OCI-LY7 (cell line): ENCODE results near the gene NQO2. TPM values are rescaled to one million over a fixed set of nuclear protein-coding genes. Genes with fewer than 3 reads are reported as not detected.

Experiments
- BruUV-seq: library from RNA; stranded (reverse); fragments of 400-500 nt; replicated peaks from 2 replicates; lab custom pipeline; 2021; lab: Mats Ljungman, UMichigan
- CTCF ChIA-PET: fragments of 300-600 bp; sonication (Branson Sonifier 250); formaldehyde crosslinking; loops from one replicate; lab custom pipeline; 2022; ENCODE audit warnings: antibody characterized with exemption; ENCODE audit not compliant: unreplicated experiment; lab: Charles Lee
- POLR2A ChIA-PET: fragments of 300-600 bp; sonication (Branson Sonifier 250); formaldehyde crosslinking; loops from one replicate; lab custom pipeline; 2022; ENCODE audit warnings: antibody characterized with exemption; lab: Charles Lee
- DNase-seq: peaks from one replicate; pipeline ENCODE4 v3.0.0-alpha.2; 2015; ENCODE audit warnings: low spot score
- H2AFZ ChIP-seq: fragments of 200-600 bp; sonication (generic), shearing (Covaris generic); 2 replicates; pipeline ENCODE4 v1.6.1; 2014; ENCODE audit warnings: mild to moderate bottlenecking, antibody characterized with exemption, low read length, moderate library complexity
- H3K27ac ChIP-seq: fragments of 200-600 bp; sonication (generic); 2 replicates; pipeline ENCODE4 v1.5.1; 2014; ENCODE audit warnings: mixed run types, low read depth, mild to moderate bottlenecking, moderate library complexity, low read length, inconsistent platforms; ENCODE audit not compliant: poor library complexity, severe bottlenecking
- H3K36me3 ChIP-seq: fragments of 200-600 bp; sonication (generic); 2 replicates; pipeline ENCODE4 v1.6.1; 2014; ENCODE audit warnings: mild to moderate bottlenecking, antibody characterized with exemption, low read length, moderate library complexity, mixed read lengths; ENCODE audit not compliant: insufficient read depth
- H3K4me1 ChIP-seq: fragments of 200-600 bp; sonication (generic); 2 replicates; pipeline ENCODE4 v1.5.1; 2014; ENCODE audit warnings: mild to moderate bottlenecking, low read length; ENCODE audit not compliant: insufficient read depth, poor library complexity, severe bottlenecking
- H3K4me2 ChIP-seq: fragments of 200-600 bp; sonication (generic); 2 replicates; pipeline ENCODE4 v1.6.1; 2014; ENCODE audit warnings: mild to moderate bottlenecking, low read length
- H3K4me3 ChIP-seq: fragments of 200-600 bp; sonication (generic); 2 replicates; pipeline ENCODE4 v1.5.1; 2014; ENCODE audit warnings: mild to moderate bottlenecking, low read depth, low read length; ENCODE audit not compliant: poor library complexity, severe bottlenecking
- H3K79me2 ChIP-seq: fragments of 200-600 bp; sonication (generic); 2 replicates; pipeline ENCODE4 v1.6.1; 2016; ENCODE audit warnings: low read depth, mild to moderate bottlenecking, low read length, moderate library complexity, mixed read lengths; ENCODE audit not compliant: insufficient read depth
- H3K9me2 ChIP-seq: fragments of 200-600 bp; sonication (generic); 2 replicates; pipeline ENCODE4 v1.6.1; 2016; ENCODE audit warnings: mild to moderate bottlenecking, low read length, mixed read lengths; ENCODE audit not compliant: insufficient read depth
- H3K9me3 ChIP-seq: fragments of 200-600 bp; sonication (generic); 2 replicates; pipeline ENCODE4 v1.6.1; 2014; ENCODE audit warnings: mild to moderate bottlenecking, mixed run types, low read length, mixed read lengths
- H4K20me1 ChIP-seq: fragments of 200-600 bp; sonication (generic); 2 replicates; pipeline ENCODE4 v1.6.1; 2014; ENCODE audit warnings: mild to moderate bottlenecking, antibody characterized with exemption, low read length, moderate library complexity, mixed read lengths; ENCODE audit not compliant: insufficient read depth
- EZH2phosphoT487 ChIP-seq: fragments of 200-600 bp; sonication (generic); IDR thresholded peaks from 2 replicates; pipeline ENCODE4 v1.6.1; 2018; ENCODE audit warnings: low read depth, borderline replicate concordance, mild to moderate bottlenecking, mixed run types, antibody characterized with exemption, low read length, moderate library complexity, mixed read lengths
- intact Hi-C: fragments of 100-400 bp; cut with micrococcal nuclease; formaldehyde crosslinking; loops from one replicate; pipeline ENCODE4 v1.10.0; 2022; ENCODE audit not compliant: unreplicated experiment
- total RNA-seq, 2 experiments: library from RNA; depleted of rRNA in 1 of 2; stranded (reverse); fragments of >200 nt in 1 of 2; shearing (Covaris generic) in 1 of 2; gene quantifications; 2 replicates each; pipeline ENCODE4 v1.2.3, GENCODE V29; 2014 to 2022
- TF ChIP-seq, protein P1 (sequence below): fragments of 200-600 bp; sonication (generic); conservative IDR thresholded peaks from 2 replicates; pipeline ENCODE4 v1.5.1; 2014; ENCODE audit warnings: mild to moderate bottlenecking, antibody characterized with exemption, low read length, moderate library complexity, mixed read lengths

The NQO2 gene
- total RNA-seq, 2 experiments from 2014 or later: 8.4 to 9.9 TPM

DNA sequence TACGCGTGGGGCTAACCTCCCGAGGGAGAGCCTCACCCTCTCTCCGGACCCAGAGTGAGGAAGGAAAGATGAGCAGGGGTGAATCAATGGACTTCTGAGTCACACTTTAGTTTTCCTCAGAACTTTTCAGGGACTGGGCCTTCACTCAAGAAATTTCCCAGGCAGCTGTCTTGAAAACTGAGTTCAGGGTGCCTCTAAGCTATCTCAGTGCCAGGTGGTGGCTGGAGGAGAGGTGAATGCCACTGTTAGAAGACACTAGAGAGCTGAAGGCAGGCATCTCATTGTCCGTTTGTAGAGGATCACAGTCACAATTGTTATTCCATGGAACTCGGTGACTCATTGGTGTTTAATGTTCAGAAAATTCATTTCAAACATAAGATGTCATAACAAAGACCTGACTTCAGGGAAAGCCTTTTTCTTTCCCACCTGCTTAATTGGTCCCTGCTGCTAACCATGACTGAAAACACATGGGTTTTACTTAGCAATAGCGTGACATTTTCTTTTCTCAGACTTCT is 23.1 kb upstream of the NQO2 start:
- BruUV-seq: no TSS peak
- CTCF ChIA-PET: no interaction called here
- no peaks in the 10 kb centered on the region for H4K20me1 ChIP-seq
- H3K4me1 ChIP-seq: peaks cover 3% of the 10 kb centered on the region
- no peak for TF ChIP-seq EZH2phosphoT487
- TF ChIP-seq, protein P1, sequence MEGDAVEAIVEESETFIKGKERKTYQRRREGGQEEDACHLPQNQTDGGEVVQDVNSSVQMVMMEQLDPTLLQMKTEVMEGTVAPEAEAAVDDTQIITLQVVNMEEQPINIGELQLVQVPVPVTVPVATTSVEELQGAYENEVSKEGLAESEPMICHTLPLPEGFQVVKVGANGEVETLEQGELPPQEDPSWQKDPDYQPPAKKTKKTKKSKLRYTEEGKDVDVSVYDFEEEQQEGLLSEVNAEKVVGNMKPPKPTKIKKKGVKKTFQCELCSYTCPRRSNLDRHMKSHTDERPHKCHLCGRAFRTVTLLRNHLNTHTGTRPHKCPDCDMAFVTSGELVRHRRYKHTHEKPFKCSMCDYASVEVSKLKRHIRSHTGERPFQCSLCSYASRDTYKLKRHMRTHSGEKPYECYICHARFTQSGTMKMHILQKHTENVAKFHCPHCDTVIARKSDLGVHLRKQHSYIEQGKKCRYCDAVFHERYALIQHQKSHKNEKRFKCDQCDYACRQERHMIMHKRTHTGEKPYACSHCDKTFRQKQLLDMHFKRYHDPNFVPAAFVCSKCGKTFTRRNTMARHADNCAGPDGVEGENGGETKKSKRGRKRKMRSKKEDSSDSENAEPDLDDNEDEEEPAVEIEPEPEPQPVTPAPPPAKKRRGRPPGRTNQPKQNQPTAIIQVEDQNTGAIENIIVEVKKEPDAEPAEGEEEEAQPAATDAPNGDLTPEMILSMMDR: no peak
- H3K4me3 ChIP-seq: no peak overlapping the region
- DNase-seq: no peak
- H3K4me2 ChIP-seq: no peak overlapping the region
- POLR2A ChIA-PET: no interaction called here
- H3K79me2 ChIP-seq: no peaks in the 10 kb centered on the region
- H3K27ac ChIP-seq: no peak overlapping the region
- intact Hi-C loops: no loop called here
- no peaks in the 10 kb centered on the region for H3K36me3 ChIP-seq
- H3K9me3 ChIP-seq: no peaks in the 10 kb centered on the region; the same call in 1 of the 2 replicates
- H2AFZ ChIP-seq: no peak overlapping the region
- H3K9me2 ChIP-seq: no peaks in the 10 kb centered on the region

- TF ChIP-seq, protein P1: no peak
- no peak for TF ChIP-seq EZH2phosphoT487
- DNase-seq: no peak
- H3K36me3 ChIP-seq: no peaks in the 10 kb centered on the region
- CTCF ChIA-PET: no interaction called here
- no peaks in the 10 kb centered on the region for H3K4me1 ChIP-seq
- no peaks in the 10 kb centered on the region for H3K9me2 ChIP-seq
- H2AFZ ChIP-seq: no peak overlapping the region
- no peak overlapping the region for H3K4me3 ChIP-seq
- POLR2A ChIA-PET: interaction anchor here (1.0 to 1.2 kb wide), 2 partner anchors 11 to 89 kb away, joined by 3 to 4 read pairs; no protein-coding TSS in a partner anchor
- no TSS peak for BruUV-seq
- no peaks in the 10 kb centered on the region for H4K20me1 ChIP-seq
- intact Hi-C loops: no loop called here
- H3K4me2 ChIP-seq: no peak overlapping the region
- no peaks in the 10 kb centered on the region; the same call in 1 of the 2 replicates for H3K9me3 ChIP-seq
- no peaks in the 10 kb centered on the region for H3K79me2 ChIP-seq
- no peak overlapping the region for H3K27ac ChIP-seq
Measured at GRCh38 chr6:2977290-2977689, 22.4 kb upstream of the NQO2 start.

GRCh38 chr6:2977799-2978590 is 21.7 kb upstream of the NQO2 start:
- Histone ChIP-seq H3K4me1 (no peaks in the 10 kb centered on the region), H3K36me3 (no peaks in the 10 kb centered on the region), H3K4me3 (no peak overlapping the region), H3K9me2 (no peaks in the 10 kb centered on the region), H3K4me2 (no peak overlapping the region), H3K9me3 (no peaks in the 10 kb centered on the region), H3K27ac (no peak overlapping the region), H3K79me2 (no peaks in the 10 kb centered on the region), H2AFZ (no peak overlapping the region), H4K20me1 (no peaks in the 10 kb centered on the region)
- ChIA-PET CTCF (no interaction called here), POLR2A (interaction anchor here (0.6 to 1.2 kb wide), 4 partner anchors 10 to 188 kb away, joined by 3 to 4 read pairs (median 4); no protein-coding TSS in a partner anchor)
- TF ChIP-seq, protein P1: no peak
- peak; percentile 54; the same call in 1 of the 2 replicates for TF ChIP-seq EZH2phosphoT487
- intact Hi-C loops: no loop called here
- DNase-seq: no peak
- no TSS peak for BruUV-seq
